Neutrophil (primary cell): Measurements from ENCODE around the gene PLXNA1.

Experiments
- H3K27ac ChIP-seq: fragments of 200-600 bp; sonication (generic); 2 replicates; pipeline ENCODE4 v1.5.1; 2016; ENCODE audit warnings: mild to moderate bottlenecking, moderate library complexity
- H3K27me3 ChIP-seq: fragments of 200-600 bp; sonication (generic); 2 replicates; pipeline ENCODE4 v1.6.0; 2016; ENCODE audit warnings: mild to moderate bottlenecking
- H3K36me3 ChIP-seq: fragments of 200-600 bp; sonication (generic); 2 replicates; pipeline ENCODE4 v1.5.1; 2017
- H3K4me1 ChIP-seq, 2 experiments: fragments of 200-600 bp in 1 of 2; sonication (generic) in 1 of 2; 1 replicate in 1 of 2; 2 replicates in 1 of 2; pipeline versions ENCODE4 v1.5.1 to v1.6.1; 2013 to 2016; ENCODE audit warnings: low read depth in 1 of 2, low read length in 1 of 2, mild to moderate bottlenecking in 1 of 2, moderate library complexity in 1 of 2; ENCODE audit not compliant: control insufficient read depth in 1 of 2, insufficient read depth in 1 of 2
- H3K4me3 ChIP-seq, 2 experiments: fragments of 200-600 bp in 1 of 2; sonication (generic) in 1 of 2; 1 replicate in 1 of 2; 2 replicates in 1 of 2; pipeline ENCODE4 v1.5.1; 2013 to 2016; ENCODE audit warnings: low read depth in 1 of 2, low read length in 1 of 2, mild to moderate bottlenecking in 1 of 2, moderate library complexity in 1 of 2
- H3K9me3 ChIP-seq: fragments of 200-600 bp; sonication (generic); 2 replicates; pipeline ENCODE4 v1.5.1; 2016
- CTCF ChIP-seq: fragments of 200-600 bp; sonication (generic); IDR thresholded peaks from 2 replicates; pipeline ENCODE4 v1.5.1; 2016; ENCODE audit warnings: antibody characterized with exemption

The PLXNA1 gene

GRCh38 chr3:126983276-126983652 lies 349 bp downstream of the PLXNA1 start:
- Histone ChIP-seq H3K4me3 (peak overlapping the region in 1 of 2 experiments; percentile 20), H3K4me1 (peaks cover 13 to 16% of the 10 kb centered on the region in 2 experiments), H3K27me3 (peaks cover 87% of the 10 kb centered on the region), H3K27ac (no peak overlapping the region), H3K36me3 (no peaks in the 10 kb centered on the region), H3K9me3 (no peaks in the 10 kb centered on the region)
- TF ChIP-seq CTCF = no peak

- no peak for TF ChIP-seq CTCF
- Histone ChIP-seq H3K4me1 (peaks cover 13 to 16% of the 10 kb centered on the region in 2 experiments), H3K27ac (no peak overlapping the region), H3K36me3 (no peaks in the 10 kb centered on the region), H3K27me3 (peaks cover 81% of the 10 kb centered on the region), H3K4me3 (peak overlapping the region; percentile 20 to 40), H3K9me3 (no peaks in the 10 kb centered on the region)
These were observed 907 bp downstream of the PLXNA1 start for GRCh38 chr3:126983653-126984390.

- H3K27ac ChIP-seq = no peak overlapping the region
- no peaks in the 10 kb centered on the region for H3K36me3 ChIP-seq
- no peak for TF ChIP-seq CTCF
- no peaks in the 10 kb centered on the region for H3K9me3 ChIP-seq
- peaks cover 74% of the 10 kb centered on the region for H3K27me3 ChIP-seq
- peaks cover 13 to 16% of the 10 kb centered on the region in 2 experiments for H3K4me1 ChIP-seq
- H3K4me3 ChIP-seq = no peak overlapping the region
These were observed 1.6 kb downstream of the PLXNA1 start for GRCh38 chr3:126984391-126985131.

GRCh38 chr3:126985132-126985985 lies 2.4 kb downstream of the PLXNA1 start:
- Histone ChIP-seq H3K4me1 (peaks cover 13 to 16% of the 10 kb centered on the region in 2 experiments), H3K27ac (no peak overlapping the region), H3K4me3 (no peak overlapping the region), H3K27me3 (peaks cover 66% of the 10 kb centered on the region), H3K36me3 (no peaks in the 10 kb centered on the region), H3K9me3 (no peaks in the 10 kb centered on the region)
- TF ChIP-seq CTCF = no peak

GRCh38 chr3:126986001-126986400 lies 3.1 kb downstream of the PLXNA1 start:
- H3K4me3 ChIP-seq = no peak overlapping the region
- peaks cover 59% of the 10 kb centered on the region for H3K27me3 ChIP-seq
- no peaks in the 10 kb centered on the region for H3K36me3 ChIP-seq
- no peak overlapping the region for H3K27ac ChIP-seq
- no peaks in the 10 kb centered on the region for H3K9me3 ChIP-seq
- TF ChIP-seq CTCF = no peak
- H3K4me1 ChIP-seq = peaks cover 13 to 16% of the 10 kb centered on the region in 2 experiments
